NCI-H345 treated with DMSO at 0.1 percent for 48 hours (cell line): ENCODE measurements around the gene MXRA7.

Experiments
- DNase-seq: peaks from one replicate; lab custom pipeline; 2025; ENCODE audit not compliant: unreplicated experiment; lab: John Stamatoyannopoulos, UW

MXRA7 gene

GRCh38 chr17:76681222-76682137 is 29.3 kb downstream of the MXRA7 start:
- peak; percentile 17 for DNase-seq

- no peak for DNase-seq
These were observed 31.5 kb downstream of the MXRA7 start for GRCh38 chr17:76679239-76679638.

- no peak for DNase-seq
These were observed 32.4 kb downstream of the MXRA7 start for GRCh38 chr17:76678330-76678729.

DNA sequence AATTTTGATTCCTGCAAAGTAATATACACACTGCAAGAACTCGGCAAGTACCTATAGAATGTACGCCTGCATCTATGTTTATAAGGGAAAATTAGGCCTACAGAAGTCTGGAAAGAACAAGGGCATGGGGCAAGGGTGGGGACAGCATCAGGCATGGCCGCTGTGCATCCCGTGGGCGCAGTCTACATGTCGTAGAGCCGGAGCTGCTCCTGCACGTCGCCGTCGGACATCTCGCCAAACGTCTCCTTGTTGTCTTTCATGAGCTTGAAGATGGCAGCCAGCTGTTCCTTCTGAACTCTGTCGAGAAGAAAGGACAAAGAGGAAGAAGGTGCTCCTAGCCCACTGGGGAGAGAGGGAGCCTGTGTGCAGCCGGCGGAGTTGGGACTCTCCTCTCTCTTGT is 33.4 kb downstream of the MXRA7 start:
- no peak for DNase-seq

- no peak for DNase-seq
These were observed 34.1 kb downstream of the MXRA7 start for GRCh38 chr17:76676629-76677028.

GRCh38 chr17:76675648-76676047 is 35.1 kb downstream of the MXRA7 start:
- no peak for DNase-seq

DNA sequence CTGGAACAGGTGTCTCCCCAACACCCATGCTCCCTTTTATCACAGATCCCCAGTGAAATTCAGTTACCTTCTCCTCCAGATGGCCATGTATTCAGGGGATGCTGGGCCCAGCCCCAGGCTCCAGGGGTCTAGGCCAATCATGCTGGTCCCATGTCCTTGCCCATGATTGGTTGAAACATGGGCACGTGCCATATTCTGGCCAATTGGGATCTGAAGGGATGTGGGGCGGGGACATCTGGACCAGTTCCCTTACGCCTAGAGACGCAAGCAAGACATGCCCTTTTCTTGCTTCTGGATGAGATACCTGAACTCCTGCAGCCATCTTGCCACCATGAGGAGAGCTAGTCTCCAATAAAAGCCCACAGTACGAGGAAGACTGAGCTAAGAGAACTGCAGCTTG is 36.2 kb downstream of the MXRA7 start:
- no peak for DNase-seq

GRCh38 chr17:76673729-76674128 is 37.0 kb downstream of the MXRA7 start:
- no peak for DNase-seq

- no peak for DNase-seq
These were observed 37.9 kb downstream of the MXRA7 start for GRCh38 chr17:76672892-76673291.

DNA sequence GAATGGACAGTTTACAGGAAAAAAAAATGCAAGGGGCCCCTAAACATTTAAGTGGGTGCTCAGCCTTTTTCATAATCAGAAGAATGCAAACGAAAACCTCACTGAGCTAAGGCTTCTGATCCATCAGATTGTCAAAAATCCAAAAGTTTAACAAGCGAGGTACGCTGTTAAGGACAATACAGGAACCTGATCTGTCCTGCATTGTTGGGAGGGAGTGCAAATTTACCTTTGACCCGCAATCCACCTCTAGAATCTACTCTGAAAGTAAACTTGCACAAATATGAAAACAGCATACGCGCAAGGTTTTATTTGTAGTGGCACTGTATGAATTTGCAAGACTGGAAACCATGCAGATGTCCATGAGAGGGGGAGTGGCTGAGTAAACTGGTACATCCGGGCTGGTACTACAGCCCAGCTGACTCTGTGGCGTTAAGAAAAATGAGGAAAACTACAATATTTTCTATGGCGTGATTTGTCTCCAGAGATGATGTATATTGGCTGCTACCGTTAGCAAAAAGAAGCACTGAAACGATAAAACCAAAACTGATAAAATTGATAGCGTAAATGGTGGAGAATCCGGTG is 38.4 kb downstream of the MXRA7 start:
- no peak for DNase-seq

GRCh38 chr17:76671912-76672262 is 38.9 kb downstream of the MXRA7 start:
- DNase-seq = no peak

DNA sequence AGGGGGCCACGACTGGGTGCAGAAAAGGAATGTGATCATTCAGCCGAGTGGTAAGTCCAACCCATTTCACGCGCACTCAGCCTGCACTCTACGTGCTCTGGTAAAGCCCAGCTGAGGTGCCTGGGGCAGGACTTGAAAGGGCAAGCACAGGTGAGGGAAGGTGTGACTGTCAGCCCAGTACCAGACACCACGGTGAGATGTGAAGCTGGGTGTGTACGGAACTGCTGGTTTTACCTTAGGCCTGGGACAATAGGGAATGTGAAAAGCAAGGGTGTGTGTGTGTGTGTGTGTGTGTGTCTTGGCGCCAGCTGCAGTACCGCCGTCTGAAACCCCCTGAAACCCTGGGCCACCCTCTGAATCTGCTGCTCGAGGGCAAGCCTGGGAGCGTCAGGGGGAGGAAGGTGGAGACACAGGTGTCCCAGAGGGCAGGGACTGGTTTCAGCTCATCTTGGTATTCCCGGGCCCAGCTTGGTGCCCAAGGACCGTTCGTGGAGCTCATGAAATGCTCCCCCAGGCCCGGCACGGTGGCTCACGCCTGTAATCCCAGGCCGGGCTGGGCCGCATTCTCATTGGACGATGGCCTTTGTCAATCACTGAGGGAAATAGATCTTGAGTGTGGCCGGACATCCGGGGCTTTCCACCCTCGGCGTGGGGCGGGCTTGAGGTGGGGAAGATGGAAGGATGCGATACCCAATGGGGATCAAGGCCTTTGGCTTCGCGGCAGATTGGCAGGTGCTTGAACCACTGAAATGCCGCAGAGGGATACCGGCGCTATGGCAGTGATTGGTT is 39.4 kb downstream of the MXRA7 start:
- peak; percentile 93 for DNase-seq

DNA sequence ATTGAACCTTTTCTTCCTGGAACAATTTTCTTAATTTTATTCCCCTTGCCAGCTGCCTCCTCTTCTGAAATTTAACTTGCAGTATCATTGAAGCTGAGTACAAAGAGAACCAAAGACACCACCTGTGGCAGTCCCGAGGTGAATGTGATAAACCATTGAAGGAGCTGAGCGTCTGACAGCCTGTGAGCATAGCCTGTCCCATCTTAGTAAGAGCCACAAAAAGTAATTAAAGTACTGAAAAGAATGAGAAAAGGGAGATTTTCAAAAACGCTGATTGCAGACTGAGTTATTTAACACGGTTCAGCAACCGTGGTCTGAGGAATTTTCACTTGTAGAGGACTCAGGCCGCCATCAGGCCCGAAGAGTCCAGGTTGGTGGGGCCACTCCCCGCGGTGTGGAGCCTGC is 40.0 kb downstream of the MXRA7 start:
- DNase-seq = no peak

DNA sequence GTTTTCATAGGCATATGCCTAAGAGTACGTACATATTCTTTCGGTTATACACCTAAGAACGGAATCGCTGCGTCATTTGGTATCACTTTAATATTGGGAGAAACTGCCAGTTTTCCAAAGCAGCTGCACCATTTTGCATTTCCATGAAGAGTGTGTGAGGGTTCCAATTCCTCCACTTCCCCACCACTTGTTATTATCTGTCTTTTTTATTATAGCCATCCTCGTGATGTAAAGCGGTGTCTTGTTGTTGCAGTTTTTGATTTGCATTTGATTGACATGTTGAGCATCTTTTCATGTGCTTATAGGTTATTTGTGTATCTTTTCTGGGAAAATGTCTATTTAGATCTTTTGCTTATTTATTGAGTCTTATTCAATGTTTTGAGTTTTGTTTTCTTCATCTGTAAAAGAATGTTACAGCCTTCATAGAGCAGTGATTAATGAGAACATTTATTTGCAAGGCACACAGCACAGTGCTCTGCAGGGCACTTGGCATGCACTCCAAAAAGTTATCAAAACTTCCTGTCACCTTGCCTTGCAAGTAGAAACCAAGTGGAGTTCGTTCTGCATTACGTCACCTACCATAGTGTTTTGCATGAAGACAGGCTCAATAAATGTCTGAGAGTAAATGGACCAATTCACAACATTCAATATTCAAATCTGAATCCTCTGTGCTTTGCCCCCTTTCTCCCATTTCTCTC is 40.6 kb downstream of the MXRA7 start:
- DNase-seq = no peak

DNA sequence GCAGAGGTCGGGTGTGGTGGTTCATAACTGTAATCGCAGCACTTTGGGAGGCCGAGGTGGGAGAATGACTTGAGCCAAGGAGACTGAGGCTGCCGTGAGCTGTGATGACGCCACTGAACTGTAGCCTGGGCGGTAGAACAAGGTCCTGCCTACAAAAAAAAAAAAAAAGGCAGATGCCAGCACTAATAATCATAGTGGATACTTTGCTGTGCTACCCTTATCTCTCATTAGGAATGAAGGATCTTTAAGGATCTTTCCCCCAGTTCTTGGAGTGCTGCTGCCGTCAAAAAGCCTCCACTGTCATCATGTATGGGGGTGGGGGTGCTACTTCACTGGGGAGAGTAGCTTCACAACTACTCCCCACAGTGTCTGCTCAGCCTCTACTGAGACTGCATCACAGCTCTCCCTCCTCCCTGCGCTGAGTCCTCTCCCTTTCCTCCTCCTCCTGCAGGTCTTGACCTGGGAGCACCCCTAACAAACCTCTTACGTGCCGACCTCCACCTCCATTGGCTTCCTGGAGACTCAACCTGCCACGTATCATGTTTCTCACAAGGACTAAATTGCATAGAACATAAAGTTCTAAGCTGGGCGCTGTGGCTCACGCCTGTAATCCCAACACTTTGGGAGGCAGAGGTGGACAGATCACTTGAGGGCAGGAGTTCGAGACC is 42.8 kb downstream of the MXRA7 start:
- no peak for DNase-seq

DNA sequence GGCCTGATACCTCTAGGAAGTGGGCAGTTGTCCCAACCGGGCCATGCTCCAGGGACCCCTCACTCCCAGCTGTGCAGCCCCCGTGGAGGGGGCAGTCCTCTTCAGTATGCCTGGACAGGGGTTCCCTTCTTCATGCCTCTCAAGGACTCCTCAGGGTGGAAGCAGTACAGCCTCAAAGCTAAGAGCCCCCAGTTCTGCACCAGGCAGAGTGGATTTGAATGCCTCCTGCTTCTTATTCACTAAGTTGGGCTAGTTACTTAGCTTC is 43.3 kb downstream of the MXRA7 start:
- DNase-seq = no peak

GRCh38 chr17:76660656-76661042 is 50.1 kb downstream of the MXRA7 start:
- no peak for DNase-seq

DNA sequence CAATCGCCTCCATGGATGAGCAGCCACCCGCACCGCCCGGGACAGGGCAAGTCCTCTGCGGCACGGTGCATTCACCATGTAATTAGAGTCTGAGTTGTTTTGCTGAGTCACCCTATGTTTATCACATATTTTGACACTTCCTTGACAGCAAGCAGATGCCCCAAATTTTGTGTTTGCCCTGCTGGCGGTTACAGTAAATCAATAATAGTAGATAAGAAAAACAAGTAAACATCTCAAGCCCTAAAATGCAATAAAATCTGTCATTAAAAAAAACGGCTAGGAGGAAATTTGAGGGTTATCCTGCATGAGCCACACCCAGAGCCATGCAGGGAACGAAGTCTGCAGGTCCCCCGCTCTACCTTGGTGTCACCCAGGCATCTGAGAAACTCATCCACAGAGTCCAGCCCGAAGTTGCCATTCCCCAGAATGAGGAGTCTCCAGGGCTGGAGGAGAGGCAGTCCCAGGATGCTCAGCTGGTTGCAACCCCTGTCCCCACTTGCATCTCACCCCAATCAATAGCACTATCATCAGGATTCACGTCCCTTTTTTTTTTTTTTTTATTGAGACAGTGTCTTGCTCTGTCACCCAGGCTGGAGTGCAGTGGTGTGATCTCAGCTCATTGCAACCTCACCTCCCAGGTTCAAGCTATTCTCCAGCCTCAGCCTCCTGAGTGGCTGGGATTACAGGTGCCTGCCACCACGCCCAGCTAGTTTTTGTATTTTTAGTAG is 50.7 kb downstream of the MXRA7 start:
- DNase-seq = no peak

- no peak for DNase-seq
These were observed 52.5 kb downstream of the MXRA7 start for GRCh38 chr17:76658242-76658662.

DNA sequence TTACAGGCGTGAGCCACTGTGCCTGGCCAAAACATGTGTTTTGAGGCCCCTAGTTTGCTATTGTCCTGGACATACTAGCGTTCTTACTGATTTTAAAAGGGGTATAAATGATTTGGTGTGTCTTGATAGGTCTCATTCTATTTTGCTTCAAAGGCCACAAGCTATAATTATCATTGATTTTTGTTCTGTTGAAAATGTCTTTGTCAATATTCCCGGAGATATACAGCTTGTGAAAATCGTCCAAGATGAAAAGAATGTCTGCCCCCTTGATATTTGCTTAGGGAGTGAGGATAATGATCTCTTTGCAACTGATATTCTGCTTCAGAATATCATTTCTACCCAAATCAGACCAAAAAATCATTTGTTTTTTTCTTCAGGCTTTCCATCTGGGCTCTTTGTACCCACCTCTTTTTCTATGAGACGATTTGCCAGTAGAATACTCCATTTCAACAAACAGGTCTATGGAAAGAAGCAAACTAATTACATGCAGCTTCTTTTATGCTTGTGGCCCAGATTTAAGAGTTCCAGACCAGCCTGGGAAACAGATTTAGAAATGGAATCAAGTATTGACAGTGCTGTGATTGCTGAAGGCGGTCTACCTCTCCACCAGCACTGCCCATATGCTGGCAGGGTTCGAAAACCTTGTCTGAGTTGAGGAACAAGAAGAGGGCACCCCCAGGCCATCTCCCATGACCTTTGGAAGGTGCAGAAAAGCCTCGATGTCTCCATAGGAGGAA is 53.1 kb downstream of the MXRA7 start:
- no peak for DNase-seq
